Common myeloid progenitor, CD34-positive (primary cell): ENCODE measurements around the gene HIGD2B.
A peak's percentile ranks its signal among the peaks of the same experiment; 100 is the strongest.

Experiments
- CTCF ChIA-PET: fragments of 350-600 bp; sonication (Branson Sonifier 250); formaldehyde crosslinking; loops from one replicate; lab custom pipeline; 2021; ENCODE audit warnings: antibody characterized with exemption; lab: Charles Lee
- POLR2A ChIA-PET: fragments of 350-600 bp; sonication (Branson Sonifier 250); formaldehyde crosslinking; loops from one replicate; lab custom pipeline; 2021; ENCODE audit warnings: antibody characterized with exemption; lab: Charles Lee
- DNase-seq, 3 donors: peaks; one replicate each; pipeline versions ENCODE4 v3.0.0 to v3.0.0-alpha.2; 2013
- H3K27ac ChIP-seq, 2 experiments: 1 replicate in 1 of 2; 2 replicates in 1 of 2; pipeline ENCODE4 v1.7.0; 2013; ENCODE audit warnings: inconsistent platforms in 2 of 2, low read length in 2 of 2, mild to moderate bottlenecking in 2 of 2, low read depth in 1 of 2, moderate library complexity in 1 of 2; ENCODE audit not compliant: severe bottlenecking in 2 of 2, insufficient read depth in 1 of 2, poor library complexity in 1 of 2
- H3K27me3 ChIP-seq, 5 experiments: replicated peaks in 2 of 5; 1 replicate in 3 of 5; 2 replicates in 2 of 5; pipeline versions ENCODE4 v1.6.1 to v1.7.0; 2013; ENCODE audit warnings: low read length in 4 of 5, mild to moderate bottlenecking in 2 of 5, moderate library complexity in 2 of 5, inconsistent platforms in 1 of 5; ENCODE audit not compliant: insufficient read depth in 5 of 5, control insufficient read depth in 4 of 5
- H3K36me3 ChIP-seq, 4 experiments: 1 replicate in 2 of 4; 2 replicates in 2 of 4; pipeline versions ENCODE4 v1.6.1 to v1.7.0; 2013; ENCODE audit warnings: low read length in 3 of 4, control low read depth in 1 of 4, mild to moderate bottlenecking in 1 of 4; ENCODE audit not compliant: control insufficient read depth in 4 of 4, insufficient read depth in 4 of 4
- H3K4me1 ChIP-seq, 4 experiments: 1 replicate in 3 of 4; 2 replicates in 1 of 4; pipeline versions ENCODE4 v1.6.1 to v1.7.1; 2013; ENCODE audit warnings: low read length in 3 of 4, mild to moderate bottlenecking in 3 of 4, control low read depth in 1 of 4, inconsistent platforms in 1 of 4, moderate library complexity in 1 of 4; ENCODE audit not compliant: control insufficient read depth in 4 of 4, insufficient read depth in 4 of 4; ENCODE audit errors: control extremely low read depth in 1 of 4
- H3K4me3 ChIP-seq, 7 experiments: 1 replicate in 4 of 7; 2 replicates in 3 of 7; pipeline versions ENCODE4 v1.5.1 to v1.7.0; 2013; ENCODE audit warnings: mild to moderate bottlenecking in 7 of 7, low read length in 6 of 7, moderate library complexity in 6 of 7, inconsistent platforms in 2 of 7, low read depth in 2 of 7, control low read depth in 1 of 7; ENCODE audit not compliant: insufficient read depth in 4 of 7, control insufficient read depth in 1 of 7; ENCODE audit errors: extremely low read depth in 1 of 7
- H3K9me3 ChIP-seq, 5 experiments: 1 replicate in 4 of 5; 2 replicates in 1 of 5; pipeline versions ENCODE4 v1.6.1 to v1.7.1; 2013; ENCODE audit warnings: low read length in 4 of 5, mild to moderate bottlenecking in 2 of 5, inconsistent platforms in 1 of 5, low read depth in 1 of 5, moderate library complexity in 1 of 5; ENCODE audit not compliant: control insufficient read depth in 4 of 5, insufficient read depth in 2 of 5; ENCODE audit errors: control extremely low read depth in 1 of 5
- WGBS: methylation state at CpG from one replicate; pipeline ENCODE4 v1.1.5; 2013; ENCODE audit not compliant: insufficient coverage; 5-methylcytosine and 5-hydroxymethylcytosine counted together

HIGD2B gene

GRCh38 chr15:72706266-72706665 is 20.3 kb upstream of the HIGD2B start:
- no peaks in the 10 kb centered on the region for H3K9me3 ChIP-seq
- WGBS: 95% methylated on average over 6 of the region's 11 CpGs
- H3K4me1 ChIP-seq: peaks cover 0 to 6% (median 1%) of the 10 kb centered on the region in 4 experiments
- no peaks in the 10 kb centered on the region for H3K27me3 ChIP-seq
- DNase-seq: peak in 1 of 3 donors; percentile 8
- ChIA-PET POLR2A (no interaction called here), CTCF (interaction anchor here (1.0 to 1.8 kb wide), 2 partner anchors 15 to 261 kb away, joined by 3 to 5 read pairs; no protein-coding TSS in a partner anchor)
- H3K36me3 ChIP-seq: no peaks in the 10 kb centered on the region
- no peak overlapping the region for H3K4me3 ChIP-seq
- H3K27ac ChIP-seq: no peak overlapping the region

- POLR2A ChIA-PET: no interaction called here
- Histone ChIP-seq H3K27ac (no peak overlapping the region), H3K4me3 (no peak overlapping the region), H3K4me1 (no peaks in the 10 kb centered on the region), H3K27me3 (no peaks in the 10 kb centered on the region), H3K36me3 (no peaks in the 10 kb centered on the region), H3K9me3 (no peaks in the 10 kb centered on the region)
- no peak for DNase-seq
- CTCF ChIA-PET: no interaction called here
- WGBS: 96% methylated on average over 5 of the region's 9 CpGs
Observed at GRCh38 chr15:72700076-72700475, 14.1 kb upstream of the HIGD2B start.

- Histone ChIP-seq H3K9me3 (no peaks in the 10 kb centered on the region), H3K36me3 (no peaks in the 10 kb centered on the region), H3K27me3 (no peaks in the 10 kb centered on the region), H3K4me1 (no peaks in the 10 kb centered on the region), H3K27ac (no peak overlapping the region), H3K4me3 (no peak overlapping the region)
- ChIA-PET POLR2A (no interaction called here), CTCF (no interaction called here)
- DNase-seq: no peak
- 98% methylated on average over 4 of the region's 5 CpGs for WGBS
Observed at GRCh38 chr15:72698938-72699337, 13.0 kb upstream of the HIGD2B start.

- no CpG with 5 or more reads among the region's 5 CpGs for WGBS
- Histone ChIP-seq H3K36me3 (no peaks in the 10 kb centered on the region), H3K9me3 (no peaks in the 10 kb centered on the region), H3K27ac (no peak overlapping the region), H3K4me3 (no peak overlapping the region), H3K4me1 (peaks cover 0 to 5% (median 2%) of the 10 kb centered on the region in 4 experiments), H3K27me3 (no peaks in the 10 kb centered on the region)
- ChIA-PET CTCF (no interaction called here), POLR2A (no interaction called here)
- DNase-seq: no peak
Observed at GRCh38 chr15:72690938-72691337, 5.0 kb upstream of the HIGD2B start.

- 100% methylated on average over 3 of the region's 5 CpGs for WGBS
- POLR2A ChIA-PET: no interaction called here
- Histone ChIP-seq H3K4me3 (no peak overlapping the region), H3K27me3 (no peaks in the 10 kb centered on the region), H3K36me3 (no peaks in the 10 kb centered on the region), H3K4me1 (peaks cover 4 to 13% (median 7%) of the 10 kb centered on the region in 4 experiments), H3K9me3 (no peaks in the 10 kb centered on the region), H3K27ac (no peak overlapping the region)
- CTCF ChIA-PET: no interaction called here
- no peak for DNase-seq
Observed at GRCh38 chr15:72688697-72689096, 2.7 kb upstream of the HIGD2B start.

- WGBS: 29% methylated on average over 16 of the region's 23 CpGs
- Histone ChIP-seq H3K4me1 (peaks cover 4 to 13% (median 7%) of the 10 kb centered on the region in 4 experiments), H3K27me3 (peaks cover 0 to 4% (median 0%) of the 10 kb centered on the region in 5 experiments), H3K27ac (peak overlapping the region in 1 of 2 experiments; percentile 76), H3K4me3 (peak overlapping the region; percentile 67 to 91 (median 87)), H3K9me3 (no peaks in the 10 kb centered on the region), H3K36me3 (no peaks in the 10 kb centered on the region)
- ChIA-PET CTCF (interaction anchor here (0.6 to 1.0 kb wide), 2 partner anchors 20 to 1533 kb away, joined by 3 read pairs; no protein-coding TSS in a partner anchor), POLR2A (no interaction called here)
- peak in 1 of 3 donors; percentile 24 for DNase-seq
Observed at GRCh38 chr15:72685301-72685924, 569 bp downstream of the HIGD2B start.

GRCh38 chr15:72682772-72683171 is 3.2 kb downstream of the HIGD2B start:
- CTCF ChIA-PET: no interaction called here
- H3K4me1 ChIP-seq: peaks cover 4 to 13% (median 7%) of the 10 kb centered on the region in 4 experiments
- POLR2A ChIA-PET: no interaction called here
- no peak overlapping the region for H3K27ac ChIP-seq
- no peak overlapping the region for H3K4me3 ChIP-seq
- no peaks in the 10 kb centered on the region for H3K9me3 ChIP-seq
- no peaks in the 10 kb centered on the region for H3K36me3 ChIP-seq
- DNase-seq: no peak
- 100% methylated on average over 3 of the region's 3 CpGs for WGBS
- H3K27me3 ChIP-seq: peaks cover 0 to 19% (median 3%) of the 10 kb centered on the region in 5 experiments
